Natural killer cell (primary cell): ENCODE results near the gene CCDC175. TPM values are rescaled to one million over a fixed set of nuclear protein-coding genes. Genes with fewer than 3 reads are reported as not detected.

Source experiments
- ATAC-seq, 3 donors: fragments of 150-1000 bp in 2 of 3; fragments of 200-7000 bp in 1 of 3; cut with Tn5 transposase; 1 replicate in 1 of 3; 2 replicates in 2 of 3; pipeline ENCODE4 v1.10.0; 2021; ENCODE audit warnings: mild to moderate bottlenecking in 2 of 3, moderate library complexity in 2 of 3
- DNase-seq, 2 donors: peaks; one replicate each; pipeline versions ENCODE4 v3.0.0 to v3.0.0-alpha.2; 2013 to 2021; ENCODE audit warnings: mixed read lengths in 1 of 2
- H3K27ac ChIP-seq: one replicate; pipeline ENCODE4 v1.5.1; 2013; ENCODE audit warnings: mild to moderate bottlenecking, low read length
- H3K27me3 ChIP-seq: one replicate; pipeline ENCODE4 v1.6.1; 2013; ENCODE audit warnings: low read length; ENCODE audit not compliant: control insufficient read depth, insufficient read depth
- H3K36me3 ChIP-seq: one replicate; pipeline ENCODE4 v1.6.1; 2013; ENCODE audit warnings: low read length; ENCODE audit not compliant: control insufficient read depth, insufficient read depth
- H3K4me1 ChIP-seq: one replicate; pipeline ENCODE4 v1.6.1; 2013; ENCODE audit warnings: low read length; ENCODE audit not compliant: control insufficient read depth, insufficient read depth
- H3K4me3 ChIP-seq: one replicate; pipeline ENCODE4 v1.5.1; 2013; ENCODE audit warnings: low read length
- H3K9me3 ChIP-seq: one replicate; pipeline ENCODE4 v1.6.1; 2013; ENCODE audit warnings: low read length; ENCODE audit not compliant: control insufficient read depth, insufficient read depth
- H3K27ac Mint-ChIP-seq, 2 donors: one replicate each; pipeline ENCODE4 v1.8.0; 2022; ENCODE audit warnings: mild to moderate bottlenecking in 2 of 2, mixed read lengths in 2 of 2, moderate library complexity in 1 of 2
- H3K27me3 Mint-ChIP-seq, 2 donors: one replicate each; pipeline ENCODE4 v1.8.0; 2022; ENCODE audit warnings: low read depth in 2 of 2, mixed read lengths in 2 of 2
- H3K36me3 Mint-ChIP-seq: one replicate; pipeline ENCODE4 v1.8.0; 2022; ENCODE audit warnings: mixed read lengths
- H3K4me1 Mint-ChIP-seq, 2 donors: one replicate each; pipeline ENCODE4 v1.8.0; 2022; ENCODE audit warnings: mixed read lengths in 2 of 2
- H3K4me3 Mint-ChIP-seq: one replicate; pipeline ENCODE4 v1.8.0; 2022; ENCODE audit warnings: mild to moderate bottlenecking, moderate library complexity, mixed read lengths
- H3K9me3 Mint-ChIP-seq, 2 donors: one replicate each; pipeline ENCODE4 v1.8.0; 2022; ENCODE audit warnings: mixed read lengths in 2 of 2
- WGBS: methylation state at CpG from one replicate; pipeline ENCODE4 v1.1.7; 2013; ENCODE audit warnings: missing lambda C conversion rate; ENCODE audit not compliant: insufficient coverage; 5-methylcytosine and 5-hydroxymethylcytosine counted together
- intact Hi-C: fragments of 100-400 bp; cut with micrococcal nuclease; formaldehyde crosslinking; loops from one replicate; pipeline ENCODE4 v1.14.2; 2022
- total RNA-seq, 4 donors: library from RNA; stranded (reverse); fragments of 120-200 nt in 1 of 4; gene quantifications; one replicate each; pipeline versions ENCODE4 v1.2.3 to v1.2.4, GENCODE V29; 2013 to 2022
- TF ChIP-seq, protein P1 (sequence below): fragments of 200-600 bp; IDR thresholded peaks from one replicate; pipeline ENCODE4 v1.8.0; 2022; ENCODE audit warnings: antibody characterized with exemption

Gene CCDC175
- total RNA-seq, result not detected
- 0.81 TPM for total RNA-seq (2013)

DNA sequence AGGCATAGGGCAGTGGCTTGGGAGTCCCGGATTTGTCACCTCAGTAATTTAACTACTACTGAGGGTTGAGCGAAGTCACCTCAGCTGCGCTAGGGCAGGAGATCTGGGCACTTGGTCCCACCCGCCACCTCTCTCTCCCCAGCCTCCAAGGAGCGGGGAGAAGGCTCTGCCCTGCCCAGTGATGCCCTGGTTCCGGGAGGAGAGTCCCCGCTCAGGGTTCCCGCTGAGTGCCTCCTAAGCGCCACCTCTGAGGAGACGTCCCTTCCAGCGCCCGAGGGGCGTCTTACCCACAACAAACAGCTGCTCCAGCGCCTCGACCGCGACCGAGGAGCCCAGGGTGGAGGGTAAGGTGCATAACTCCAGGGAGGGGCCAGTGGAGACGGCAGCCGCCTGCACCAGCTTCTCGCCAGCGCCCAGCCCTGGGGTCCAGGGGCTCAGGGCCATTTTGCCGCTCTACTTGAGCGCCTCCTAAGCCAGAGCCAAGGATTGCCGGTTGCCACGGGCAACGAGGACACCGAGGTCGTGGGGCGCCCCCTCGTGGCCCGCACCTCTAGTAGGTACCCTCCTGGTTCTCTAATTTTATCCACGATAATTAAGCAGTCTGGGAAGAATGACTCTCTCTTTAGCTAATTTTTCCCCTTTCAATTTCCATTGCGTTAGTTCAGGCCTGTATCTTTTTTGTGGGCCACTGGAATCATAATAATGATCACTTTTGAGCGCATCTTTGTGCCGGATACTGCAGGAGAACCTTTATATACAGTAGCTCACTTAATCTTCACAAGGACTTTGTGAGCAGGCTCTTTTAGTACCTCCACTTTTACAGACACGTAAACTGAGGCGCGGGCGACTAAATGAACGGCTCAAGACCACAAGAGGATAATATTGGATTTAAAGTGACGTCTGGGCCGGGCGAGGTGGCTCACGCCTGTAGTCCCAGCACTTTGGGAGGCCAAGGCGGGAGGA is at the start of gene CCDC175:
Gene CCDC175, minus strand, starts transcription at position 481 of the 963 bp plus-strand sequence. Its CDS starts 37 bp downstream, at position 444.
- Histone ChIP-seq H3K9me3 (no peaks in the 10 kb centered on the region), H3K36me3 (no peaks in the 10 kb centered on the region), H3K27me3 (peaks cover 3% of the 10 kb centered on the region), H3K27ac (no peak within 1 kb of the TSS), H3K4me1 (peaks cover 11% of the 10 kb centered on the region), H3K4me3 (peak within 1 kb of the TSS; percentile 41)
- intact Hi-C loops, result loop anchor here (1.0 kb wide), 1 partner anchor 449 kb away; no protein-coding TSS in a partner anchor
- 20% methylated on average over 46 of the region's 46 CpGs for WGBS
- H3K27me3 Mint-ChIP-seq, result peaks cover 7 to 19% of the 10 kb centered on the region in 2 donors
- H3K36me3 Mint-ChIP-seq, result no peaks in the 10 kb centered on the region
- ATAC-seq, result peak; percentile 93 to 98 (median 98)
- no peaks in the 10 kb centered on the region for H3K9me3 Mint-ChIP-seq
- peak within 1 kb of the TSS in 1 of 2 donors; percentile 71 for H3K27ac Mint-ChIP-seq
- DNase-seq, result peak; percentile 71 to 91
- TF ChIP-seq, protein P1, sequence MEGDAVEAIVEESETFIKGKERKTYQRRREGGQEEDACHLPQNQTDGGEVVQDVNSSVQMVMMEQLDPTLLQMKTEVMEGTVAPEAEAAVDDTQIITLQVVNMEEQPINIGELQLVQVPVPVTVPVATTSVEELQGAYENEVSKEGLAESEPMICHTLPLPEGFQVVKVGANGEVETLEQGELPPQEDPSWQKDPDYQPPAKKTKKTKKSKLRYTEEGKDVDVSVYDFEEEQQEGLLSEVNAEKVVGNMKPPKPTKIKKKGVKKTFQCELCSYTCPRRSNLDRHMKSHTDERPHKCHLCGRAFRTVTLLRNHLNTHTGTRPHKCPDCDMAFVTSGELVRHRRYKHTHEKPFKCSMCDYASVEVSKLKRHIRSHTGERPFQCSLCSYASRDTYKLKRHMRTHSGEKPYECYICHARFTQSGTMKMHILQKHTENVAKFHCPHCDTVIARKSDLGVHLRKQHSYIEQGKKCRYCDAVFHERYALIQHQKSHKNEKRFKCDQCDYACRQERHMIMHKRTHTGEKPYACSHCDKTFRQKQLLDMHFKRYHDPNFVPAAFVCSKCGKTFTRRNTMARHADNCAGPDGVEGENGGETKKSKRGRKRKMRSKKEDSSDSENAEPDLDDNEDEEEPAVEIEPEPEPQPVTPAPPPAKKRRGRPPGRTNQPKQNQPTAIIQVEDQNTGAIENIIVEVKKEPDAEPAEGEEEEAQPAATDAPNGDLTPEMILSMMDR, result peak; percentile 73
- peak within 1 kb of the TSS; percentile 70 for H3K4me3 Mint-ChIP-seq
- peaks cover 11 to 13% of the 10 kb centered on the region in 2 donors for H3K4me1 Mint-ChIP-seq

DNA sequence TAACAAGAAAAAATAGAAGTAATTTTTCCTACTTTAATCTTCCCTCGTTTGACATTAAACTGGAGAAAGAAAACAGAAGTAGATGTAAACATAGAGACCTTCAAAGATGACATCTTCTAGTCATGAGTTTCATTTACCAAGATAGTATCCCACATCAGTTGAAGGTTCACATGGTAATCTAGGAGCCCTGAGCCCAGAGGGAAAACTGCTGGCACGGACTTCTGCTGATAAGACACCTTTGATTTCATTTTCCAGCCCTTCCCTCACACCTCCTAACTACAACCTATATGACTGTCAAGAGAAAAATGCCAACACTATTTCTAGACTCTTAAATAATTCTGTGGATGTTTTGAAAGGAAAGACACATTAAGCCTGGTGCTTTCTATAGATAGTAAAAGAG is 46.0 kb upstream of the CCDC175 start:
- no peak overlapping the region for H3K27ac Mint-ChIP-seq
- H3K27me3 Mint-ChIP-seq, result peaks cover 11 to 35% of the 10 kb centered on the region in 2 donors
- TF ChIP-seq, protein P1, result no peak
- WGBS, result 100% methylated on average over 1 of the region's 2 CpGs
- ATAC-seq (no peak), DNase-seq (no peak)
- no peaks in the 10 kb centered on the region for H3K4me1 ChIP-seq
- no peaks in the 10 kb centered on the region for H3K9me3 ChIP-seq
- H3K27me3 ChIP-seq, result peaks cover 1% of the 10 kb centered on the region
- no peak overlapping the region for H3K27ac ChIP-seq
- H3K36me3 ChIP-seq, result no peaks in the 10 kb centered on the region
- intact Hi-C loops, result no loop called here
- H3K4me1 Mint-ChIP-seq, result no peaks in the 10 kb centered on the region
- H3K36me3 Mint-ChIP-seq, result no peaks in the 10 kb centered on the region
- H3K4me3 Mint-ChIP-seq, result no peak overlapping the region
- no peak overlapping the region for H3K4me3 ChIP-seq
- peaks cover 0 to 6% of the 10 kb centered on the region in 2 donors for H3K9me3 Mint-ChIP-seq

DNA sequence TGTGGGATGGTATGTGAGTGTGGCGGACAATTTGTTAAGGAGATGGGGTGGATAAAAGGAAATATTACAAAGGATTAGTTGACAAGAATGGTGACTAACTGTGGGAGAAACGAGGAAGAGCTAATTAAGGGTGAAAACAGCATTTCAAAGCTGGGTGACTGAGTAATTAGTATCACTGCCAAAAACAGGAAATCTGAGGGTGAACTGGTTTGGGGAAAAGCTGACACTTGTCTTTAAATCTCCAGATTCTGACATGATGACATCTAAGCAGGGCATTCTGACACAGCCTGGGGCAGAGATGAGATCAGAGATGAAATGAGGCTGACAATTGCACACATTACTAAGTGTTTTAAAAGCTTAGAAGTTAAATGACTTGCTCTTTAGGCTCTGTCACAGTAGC is 42.4 kb upstream of the CCDC175 start:
- DNase-seq (no peak), ATAC-seq (no peak)
- no peaks in the 10 kb centered on the region for H3K36me3 Mint-ChIP-seq
- WGBS, result 69% methylated on average over 2 of the region's 2 CpGs
- H3K4me1 ChIP-seq, result no peaks in the 10 kb centered on the region
- no peaks in the 10 kb centered on the region for H3K36me3 ChIP-seq
- H3K27ac ChIP-seq, result no peak overlapping the region
- H3K27me3 Mint-ChIP-seq, result peaks cover 7 to 25% of the 10 kb centered on the region in 2 donors
- H3K9me3 ChIP-seq, result no peaks in the 10 kb centered on the region
- H3K4me3 Mint-ChIP-seq, result no peak overlapping the region
- H3K27me3 ChIP-seq, result no peaks in the 10 kb centered on the region
- intact Hi-C loops, result no loop called here
- TF ChIP-seq, protein P1, result no peak
- peaks cover 0 to 6% of the 10 kb centered on the region in 2 donors for H3K9me3 Mint-ChIP-seq
- H3K4me1 Mint-ChIP-seq, result no peaks in the 10 kb centered on the region
- no peak overlapping the region for H3K4me3 ChIP-seq
- no peak overlapping the region for H3K27ac Mint-ChIP-seq
